Bronchial epithelial cell (primary cell): Measurements from ENCODE around the gene MPC1L. TPM values are rescaled to one million over a fixed set of nuclear protein-coding genes. Genes with fewer than 3 reads are reported as not detected.

Experiments
- DNase-seq: peaks from one replicate; pipeline ENCODE4 v3.0.0-alpha.2; 2010; ENCODE audit warnings: low read depth
- FAIRE-seq: peaks from 2 replicates; lab custom pipeline; 2011; peaks lifted over from hg19 to GRCh38; lab: Jason Lieb, UNC
- H3K27me3 ChIP-seq: 2 replicates; pipeline ENCODE4 v1.5.1; 2011; ENCODE audit warnings: low read length; ENCODE audit not compliant: control insufficient read depth, insufficient read depth
- H3K36me3 ChIP-seq: 2 replicates; pipeline ENCODE4 v1.5.1; 2011; ENCODE audit warnings: low read length; ENCODE audit not compliant: control insufficient read depth, insufficient read depth
- H3K4me3 ChIP-seq: 2 replicates; pipeline ENCODE4 v1.5.1; 2011; ENCODE audit warnings: mild to moderate bottlenecking, low read depth, low read length, control low read depth
- total RNA-seq: library from RNA; depleted of rRNA; stranded (reverse); fragments of >200 nt; gene quantifications from 2 replicates; pipeline ENCODE4 v1.2.1, GENCODE V29; 2014
- TF ChIP-seq, protein P1 (sequence below): IDR thresholded peaks from 2 replicates; pipeline ENCODE4 v1.5.1; 2011; ENCODE audit warnings: mild to moderate bottlenecking, moderate library complexity, low read length, control low read depth, inconsistent platforms; ENCODE audit not compliant: insufficient read depth, severe bottlenecking

The MPC1L gene
- total RNA-seq, 1 donor from 2014 or later, result not detected

DNA sequence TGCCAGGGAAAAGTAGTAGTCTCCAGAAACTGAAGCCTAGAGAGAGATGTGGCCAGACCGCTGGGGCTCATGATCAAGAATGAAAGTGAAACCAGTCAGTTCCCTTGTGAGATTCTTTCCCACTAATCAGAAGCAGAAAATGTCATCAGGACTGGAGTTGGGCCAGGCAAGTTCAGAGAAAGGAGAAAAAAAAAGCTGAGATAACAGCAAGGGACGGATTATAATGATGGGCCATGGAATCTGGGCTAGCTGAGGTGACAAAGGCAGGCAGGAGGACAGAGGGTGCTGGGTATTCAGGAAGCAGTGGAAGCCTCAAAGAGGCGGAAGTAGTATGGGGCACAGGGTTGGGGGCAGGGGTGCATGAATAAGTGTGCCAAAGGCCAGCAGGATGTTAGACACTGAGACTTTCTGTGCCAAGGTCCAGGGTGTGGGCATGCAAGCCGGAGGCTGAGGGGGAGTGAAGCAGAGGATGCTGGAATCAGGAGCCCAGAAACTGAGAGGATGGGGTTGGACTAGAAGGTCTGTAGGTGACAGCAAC, 21.7 kb downstream of the MPC1L start:
- no peaks in the 10 kb centered on the region for H3K27me3 ChIP-seq
- TF ChIP-seq, protein P1, sequence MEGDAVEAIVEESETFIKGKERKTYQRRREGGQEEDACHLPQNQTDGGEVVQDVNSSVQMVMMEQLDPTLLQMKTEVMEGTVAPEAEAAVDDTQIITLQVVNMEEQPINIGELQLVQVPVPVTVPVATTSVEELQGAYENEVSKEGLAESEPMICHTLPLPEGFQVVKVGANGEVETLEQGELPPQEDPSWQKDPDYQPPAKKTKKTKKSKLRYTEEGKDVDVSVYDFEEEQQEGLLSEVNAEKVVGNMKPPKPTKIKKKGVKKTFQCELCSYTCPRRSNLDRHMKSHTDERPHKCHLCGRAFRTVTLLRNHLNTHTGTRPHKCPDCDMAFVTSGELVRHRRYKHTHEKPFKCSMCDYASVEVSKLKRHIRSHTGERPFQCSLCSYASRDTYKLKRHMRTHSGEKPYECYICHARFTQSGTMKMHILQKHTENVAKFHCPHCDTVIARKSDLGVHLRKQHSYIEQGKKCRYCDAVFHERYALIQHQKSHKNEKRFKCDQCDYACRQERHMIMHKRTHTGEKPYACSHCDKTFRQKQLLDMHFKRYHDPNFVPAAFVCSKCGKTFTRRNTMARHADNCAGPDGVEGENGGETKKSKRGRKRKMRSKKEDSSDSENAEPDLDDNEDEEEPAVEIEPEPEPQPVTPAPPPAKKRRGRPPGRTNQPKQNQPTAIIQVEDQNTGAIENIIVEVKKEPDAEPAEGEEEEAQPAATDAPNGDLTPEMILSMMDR, result no peak
- no peaks in the 10 kb centered on the region for H3K36me3 ChIP-seq
- DNase-seq, result peak; percentile 45
- H3K4me3 ChIP-seq, result peak overlapping the region; percentile 23
- peak; percentile 7 for FAIRE-seq

DNA sequence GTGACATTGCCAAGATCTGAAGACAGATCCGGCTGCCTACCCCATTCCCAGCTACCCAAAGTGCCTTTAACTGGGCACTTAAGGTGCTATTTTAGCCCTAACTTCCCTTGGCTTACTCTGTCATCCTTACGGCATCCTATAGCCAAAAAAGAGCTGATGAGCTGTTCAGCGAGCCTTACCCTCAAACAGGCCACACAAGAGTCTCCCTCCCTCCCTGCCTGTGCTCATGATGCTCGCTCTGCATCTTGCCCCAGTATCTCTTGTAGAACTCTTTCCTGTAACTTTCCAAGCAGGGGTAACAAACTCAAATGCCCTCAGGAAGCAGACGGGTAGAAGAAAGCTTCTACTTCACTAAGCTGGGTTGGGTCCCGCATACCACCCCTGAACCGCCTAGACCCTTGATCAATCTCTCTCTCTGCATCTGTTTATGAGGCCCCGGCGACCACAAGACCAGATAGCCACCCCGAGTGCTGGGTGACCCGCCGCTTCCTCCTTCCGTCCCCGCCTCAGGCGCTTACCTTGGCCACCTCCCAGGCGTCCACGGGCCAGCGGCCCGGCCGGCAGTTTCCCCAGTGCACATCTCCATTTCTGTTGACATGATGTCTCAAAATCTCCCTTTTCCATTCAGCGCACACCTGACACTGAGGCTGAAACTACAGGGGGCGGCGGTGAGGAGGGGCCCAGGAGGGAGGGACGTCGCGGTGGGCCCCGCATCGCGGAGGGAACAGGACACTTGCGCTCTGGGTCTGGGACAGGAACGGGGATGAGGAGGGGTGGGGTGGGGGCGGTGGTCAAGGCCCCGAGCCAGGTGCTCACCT, 23.5 kb downstream of the MPC1L start:
- peak; percentile 18 for DNase-seq
- Histone ChIP-seq H3K27me3 (no peaks in the 10 kb centered on the region), H3K36me3 (no peaks in the 10 kb centered on the region), H3K4me3 (peak overlapping the region; percentile 66)
- TF ChIP-seq, protein P1, result no peak
- FAIRE-seq, result no peak

DNA sequence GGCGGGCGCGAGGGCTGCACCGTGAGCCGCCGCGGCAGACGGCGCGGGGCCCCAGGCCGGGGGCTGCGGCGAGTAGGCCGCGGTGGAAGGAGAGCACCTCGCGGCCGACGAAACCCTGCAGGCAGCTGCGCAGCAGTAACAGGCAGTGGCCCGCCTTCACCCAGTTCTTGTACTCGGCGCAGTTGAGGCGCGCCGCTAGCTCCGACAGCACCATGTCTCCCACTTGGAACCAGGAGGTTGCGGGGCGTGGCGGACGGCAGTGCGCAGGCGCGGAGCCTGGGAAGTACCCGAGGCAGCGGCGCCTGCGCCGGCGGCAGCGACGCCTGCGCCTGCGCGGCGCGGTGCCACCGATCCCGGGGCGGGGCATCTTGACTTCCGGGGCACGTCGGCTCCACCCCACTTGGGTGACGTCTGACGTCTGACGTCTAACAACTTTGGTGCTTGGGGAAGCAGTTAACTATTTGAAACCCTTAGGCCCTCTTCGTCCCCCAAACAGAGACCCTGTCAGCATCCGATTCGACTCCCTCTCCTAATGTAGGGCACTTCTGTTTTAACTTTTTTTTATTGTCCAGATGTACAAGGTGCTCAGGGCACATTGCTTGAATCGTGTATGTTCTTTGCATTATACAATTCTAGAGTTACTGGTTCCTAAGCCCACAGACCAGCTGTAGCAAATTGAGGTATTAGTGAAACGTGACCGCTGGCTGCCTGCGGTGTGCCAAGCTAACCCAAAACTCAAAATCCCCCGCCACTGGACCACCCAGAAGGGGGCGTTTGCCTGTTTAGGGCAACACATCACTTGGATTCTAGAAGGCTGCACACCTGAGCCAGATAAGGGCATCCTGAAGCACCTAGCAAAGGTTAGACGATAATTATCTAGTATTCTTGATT, 24.3 kb downstream of the MPC1L start, which contains the start of gene CXorf38:
Gene CXorf38 (minus strand): TSS at position 255 of the 891 bp plus-strand sequence. CDS start 41 bp downstream, at position 214.
- H3K36me3 ChIP-seq, result no peaks in the 10 kb centered on the region
- no peak for FAIRE-seq
- peak within 1 kb of the TSS; percentile 66 for H3K4me3 ChIP-seq
- TF ChIP-seq, protein P1, result no peak
- DNase-seq, result peak; percentile 71
- no peaks in the 10 kb centered on the region for H3K27me3 ChIP-seq

DNA sequence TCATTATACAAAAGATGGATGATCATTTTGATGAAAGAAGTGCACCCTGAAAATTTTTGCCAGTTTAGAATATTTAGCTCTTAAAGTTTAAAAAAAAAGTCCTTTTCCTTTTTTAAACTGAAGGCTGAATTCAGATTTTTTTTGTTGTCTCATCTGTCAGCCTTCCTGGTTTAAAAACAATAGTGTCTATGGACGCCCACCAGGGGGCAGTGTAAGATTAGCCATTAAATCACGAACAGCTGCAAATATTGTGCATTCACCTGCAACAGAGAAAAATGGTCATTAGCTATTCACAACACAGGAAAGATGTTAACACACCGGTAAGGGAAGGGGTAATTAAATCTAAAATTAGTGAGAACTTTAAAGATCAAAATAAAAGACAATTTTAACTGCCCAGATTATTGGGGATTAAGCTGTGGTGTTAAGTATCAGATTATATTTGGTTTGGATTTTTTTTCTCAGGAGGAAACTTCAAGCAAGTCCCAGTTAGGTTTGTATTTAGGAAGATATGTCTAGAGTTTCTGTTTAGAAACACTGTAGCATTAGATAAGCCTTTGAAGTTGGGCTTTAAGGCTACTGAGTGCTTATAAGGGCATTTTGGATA, 28.5 kb downstream of the MPC1L start:
- no peak overlapping the region for H3K4me3 ChIP-seq
- peaks cover 2% of the 10 kb centered on the region for H3K36me3 ChIP-seq
- DNase-seq, result peak; percentile 32
- no peaks in the 10 kb centered on the region for H3K27me3 ChIP-seq
- TF ChIP-seq, protein P1, result peak; percentile 37
- no peak for FAIRE-seq

DNA sequence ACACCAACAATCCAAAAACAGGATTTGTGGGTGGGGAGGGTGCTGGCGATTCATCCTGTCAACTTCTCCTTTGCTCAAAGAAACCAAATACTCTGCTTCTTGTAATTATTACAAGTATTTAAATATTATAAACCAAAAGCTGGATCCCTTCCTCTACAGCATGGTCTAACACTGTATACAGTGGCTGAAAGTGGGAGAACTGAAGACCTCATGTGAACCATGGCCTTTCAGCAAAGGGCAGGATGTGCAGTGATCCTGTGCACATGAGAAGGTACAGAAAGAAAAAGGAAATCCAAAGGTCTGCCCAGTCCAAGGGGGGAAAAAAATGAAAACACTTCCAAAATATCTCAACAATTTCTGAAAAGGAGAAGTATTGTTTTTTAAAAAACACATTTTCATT, 29.4 kb downstream of the MPC1L start:
- H3K36me3 ChIP-seq, result peaks cover 2% of the 10 kb centered on the region
- DNase-seq (no peak), FAIRE-seq (no peak)
- H3K4me3 ChIP-seq, result no peak overlapping the region
- H3K27me3 ChIP-seq, result no peaks in the 10 kb centered on the region
- TF ChIP-seq, protein P1, result no peak
